ENCODE measurements around the gene UNC80. TPM values are rescaled to one million over a fixed set of nuclear protein-coding genes. Genes with fewer than 3 reads are reported as not detected.
A peak's percentile ranks its signal among the peaks of the same experiment; 100 is the strongest.

UNC80 gene
- total and polyA plus RNA-seq, 2 donors (not counting 1 experiment from before 2014, with no cell fraction given) = under 0.01 TPM; not detected in 1

DNA sequence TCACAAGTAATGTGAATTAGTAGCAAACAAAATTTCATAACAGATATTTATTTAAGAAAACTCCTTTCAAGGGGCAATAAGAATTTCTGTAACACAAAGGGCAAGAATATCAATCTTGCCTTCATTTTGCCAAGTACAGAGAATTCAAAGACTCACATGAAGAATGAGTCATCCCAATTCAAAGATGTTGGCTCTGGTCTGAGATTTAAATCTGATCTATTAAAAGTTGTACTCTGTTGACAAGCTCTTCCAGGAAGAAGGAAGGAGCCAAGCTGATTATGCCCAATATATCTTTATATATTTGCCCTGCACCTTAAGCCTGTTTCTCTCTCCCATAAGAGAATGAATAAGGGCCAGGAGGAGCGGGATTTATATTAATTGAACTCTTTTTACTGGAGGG lies 174.9 kb downstream of the UNC80 start:
- Histone ChIP-seq H3K4me1 (ENCODE audit: control insufficient read depth, extremely low read depth, insufficient read depth, low read length) (no peaks in the 10 kb centered on the region), H3K36me3 (ENCODE audit: control insufficient read depth, insufficient read depth, low read length) (no peaks in the 10 kb centered on the region), H3K27ac (ENCODE audit: insufficient read depth, low read length) (no peak overlapping the region), H3K79me2 (ENCODE audit: control insufficient read depth, insufficient read depth, low read length) (no peaks in the 10 kb centered on the region), H2AFZ (ENCODE audit: low read length) (no peak overlapping the region), H4K20me1 (ENCODE audit: control insufficient read depth, extremely low read depth, insufficient read depth, low read length) (no peaks in the 10 kb centered on the region), H3K27me3 (ENCODE audit: control insufficient read depth, insufficient read depth, low read length) (no peaks in the 10 kb centered on the region), H3K9ac (ENCODE audit: insufficient read depth, low read length) (no peak overlapping the region), H3K4me3 (replicated peaks in 1 of 4; ENCODE audit: control extremely low read depth in 1 of 4, insufficient read depth in 1 of 4, low read depth in 3 of 4, low read length in 4 of 4) (no peak overlapping the region), H3K9me3 (ENCODE audit: control insufficient read depth, insufficient read depth, low read depth, low read length) (no peaks in the 10 kb centered on the region), H3K4me2 (ENCODE audit: extremely low read depth, insufficient read depth, low read length) (no peak overlapping the region)
- no peak for TF ChIP-seq EZH2 (IDR thresholded peaks at IDR 0.05; ENCODE audit: low read length, missing control alignments)
- TF ChIP-seq, protein P1, sequence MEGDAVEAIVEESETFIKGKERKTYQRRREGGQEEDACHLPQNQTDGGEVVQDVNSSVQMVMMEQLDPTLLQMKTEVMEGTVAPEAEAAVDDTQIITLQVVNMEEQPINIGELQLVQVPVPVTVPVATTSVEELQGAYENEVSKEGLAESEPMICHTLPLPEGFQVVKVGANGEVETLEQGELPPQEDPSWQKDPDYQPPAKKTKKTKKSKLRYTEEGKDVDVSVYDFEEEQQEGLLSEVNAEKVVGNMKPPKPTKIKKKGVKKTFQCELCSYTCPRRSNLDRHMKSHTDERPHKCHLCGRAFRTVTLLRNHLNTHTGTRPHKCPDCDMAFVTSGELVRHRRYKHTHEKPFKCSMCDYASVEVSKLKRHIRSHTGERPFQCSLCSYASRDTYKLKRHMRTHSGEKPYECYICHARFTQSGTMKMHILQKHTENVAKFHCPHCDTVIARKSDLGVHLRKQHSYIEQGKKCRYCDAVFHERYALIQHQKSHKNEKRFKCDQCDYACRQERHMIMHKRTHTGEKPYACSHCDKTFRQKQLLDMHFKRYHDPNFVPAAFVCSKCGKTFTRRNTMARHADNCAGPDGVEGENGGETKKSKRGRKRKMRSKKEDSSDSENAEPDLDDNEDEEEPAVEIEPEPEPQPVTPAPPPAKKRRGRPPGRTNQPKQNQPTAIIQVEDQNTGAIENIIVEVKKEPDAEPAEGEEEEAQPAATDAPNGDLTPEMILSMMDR (conservative IDR thresholded peaks at IDR 0.05 in 1 of 2, IDR thresholded peaks at IDR 0.05 in 1 of 2; ENCODE audit: low read depth in 1 of 2, low read length in 2 of 2) = no peak
- peak; percentile 36 to 61 for DNase-seq (ENCODE audit: low read depth in 2 of 2)

DNA sequence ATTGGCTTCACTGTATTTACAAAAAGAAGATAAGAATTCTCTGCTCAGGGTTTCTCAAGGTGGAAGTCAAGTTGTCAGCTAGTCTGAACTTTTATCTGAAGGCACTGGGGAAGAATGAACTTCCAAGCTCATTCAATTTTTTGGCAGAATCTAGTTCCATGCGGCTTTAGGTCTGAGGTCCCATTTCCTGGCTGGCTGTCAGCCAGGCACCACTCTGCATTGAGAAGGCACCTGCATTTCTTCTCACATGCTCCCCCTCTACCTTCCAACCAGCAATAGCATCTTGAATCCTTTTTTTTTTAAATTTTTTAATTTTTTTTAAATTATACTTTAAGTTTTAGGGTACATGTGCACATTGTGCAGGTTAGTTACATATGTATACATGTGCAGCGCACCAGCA lies 184.6 kb downstream of the UNC80 start:
- no peak overlapping the region for H3K27ac ChIP-seq (ENCODE audit: insufficient read depth, low read length)
- no peaks in the 10 kb centered on the region for H3K9me3 ChIP-seq (ENCODE audit: control insufficient read depth, insufficient read depth, low read depth, low read length)
- H2AFZ ChIP-seq (ENCODE audit: low read length) = no peak overlapping the region
- no peaks in the 10 kb centered on the region for H3K4me1 ChIP-seq (ENCODE audit: control insufficient read depth, extremely low read depth, insufficient read depth, low read length)
- TF ChIP-seq EZH2 (IDR thresholded peaks at IDR 0.05; ENCODE audit: low read length, missing control alignments) = no peak
- TF ChIP-seq, protein P1 (conservative IDR thresholded peaks at IDR 0.05 in 1 of 2, IDR thresholded peaks at IDR 0.05 in 1 of 2; ENCODE audit: low read depth in 1 of 2, low read length in 2 of 2) = no peak
- H3K9ac ChIP-seq (ENCODE audit: insufficient read depth, low read length) = no peak overlapping the region
- H4K20me1 ChIP-seq (ENCODE audit: control insufficient read depth, extremely low read depth, insufficient read depth, low read length) = no peaks in the 10 kb centered on the region
- no peaks in the 10 kb centered on the region for H3K36me3 ChIP-seq (ENCODE audit: control insufficient read depth, insufficient read depth, low read length)
- no peaks in the 10 kb centered on the region for H3K79me2 ChIP-seq (ENCODE audit: control insufficient read depth, insufficient read depth, low read length)
- H3K4me3 ChIP-seq (replicated peaks in 1 of 4; ENCODE audit: control extremely low read depth in 1 of 4, insufficient read depth in 1 of 4, low read depth in 3 of 4, low read length in 4 of 4) = no peak overlapping the region
- no peak overlapping the region for H3K4me2 ChIP-seq (ENCODE audit: extremely low read depth, insufficient read depth, low read length)
- DNase-seq (ENCODE audit: low read depth in 2 of 2) = no peak
- no peaks in the 10 kb centered on the region for H3K27me3 ChIP-seq (ENCODE audit: control insufficient read depth, insufficient read depth, low read length)

- Histone ChIP-seq H3K9ac (ENCODE audit: insufficient read depth, low read length) (no peak overlapping the region), H3K4me2 (ENCODE audit: extremely low read depth, insufficient read depth, low read length) (no peak overlapping the region), H3K36me3 (ENCODE audit: control insufficient read depth, insufficient read depth, low read length) (no peaks in the 10 kb centered on the region), H3K79me2 (ENCODE audit: control insufficient read depth, insufficient read depth, low read length) (no peaks in the 10 kb centered on the region), H3K27me3 (ENCODE audit: control insufficient read depth, insufficient read depth, low read length) (no peaks in the 10 kb centered on the region), H4K20me1 (ENCODE audit: control insufficient read depth, extremely low read depth, insufficient read depth, low read length) (no peaks in the 10 kb centered on the region), H3K4me3 (replicated peaks in 1 of 4; ENCODE audit: control extremely low read depth in 1 of 4, insufficient read depth in 1 of 4, low read depth in 3 of 4, low read length in 4 of 4) (no peak overlapping the region), H3K4me1 (ENCODE audit: control insufficient read depth, extremely low read depth, insufficient read depth, low read length) (no peaks in the 10 kb centered on the region), H2AFZ (ENCODE audit: low read length) (no peak overlapping the region), H3K9me3 (ENCODE audit: control insufficient read depth, insufficient read depth, low read depth, low read length) (no peaks in the 10 kb centered on the region), H3K27ac (ENCODE audit: insufficient read depth, low read length) (no peak overlapping the region)
- TF ChIP-seq, protein P1 (conservative IDR thresholded peaks at IDR 0.05 in 1 of 2, IDR thresholded peaks at IDR 0.05 in 1 of 2; ENCODE audit: low read depth in 1 of 2, low read length in 2 of 2) = no peak
- no peak for TF ChIP-seq EZH2 (IDR thresholded peaks at IDR 0.05; ENCODE audit: low read length, missing control alignments)
- DNase-seq (ENCODE audit: low read depth in 2 of 2) = no peak
Observed at GRCh38 chr2:209958016-209958415, 186.4 kb downstream of the UNC80 start.
